Mesendoderm (in vitro differentiated cells): ENCODE data around the gene KPTN.
A peak's percentile ranks its signal among the peaks of the same experiment; 100 is the strongest.

ENCODE experiments used
- DNase-seq: peaks from one replicate; pipeline ENCODE4 v3.0.0; 2013
- H2AK5ac ChIP-seq: 2 replicates; pipeline ENCODE4 v1.6.1; 2013; ENCODE audit warnings: low read length, inconsistent platforms
- H2BK120ac ChIP-seq: 2 replicates; pipeline ENCODE4 v1.6.1; 2013; ENCODE audit warnings: low read depth, mild to moderate bottlenecking, low read length, moderate library complexity, mixed read lengths
- H2BK15ac ChIP-seq: replicated peaks from 2 replicates; pipeline ENCODE4 v1.6.1; 2013; ENCODE audit warnings: low read depth, mild to moderate bottlenecking, moderate library complexity
- H2BK5ac ChIP-seq: 2 replicates; pipeline ENCODE4 v1.6.1; 2013; ENCODE audit warnings: low read length, inconsistent platforms
- H3K18ac ChIP-seq: 2 replicates; pipeline ENCODE4 v1.6.1; 2013; ENCODE audit warnings: mild to moderate bottlenecking, low read length, mixed read lengths
- H3K23ac ChIP-seq: one replicate; pipeline ENCODE4 v1.6.1; 2013; ENCODE audit warnings: low read length
- H3K27ac ChIP-seq: 2 replicates; pipeline ENCODE4 v1.5.1; 2013; ENCODE audit warnings: low read depth, mild to moderate bottlenecking, inconsistent platforms, low read length, moderate library complexity
- H3K27me3 ChIP-seq: 2 replicates; pipeline ENCODE4 v1.6.1; 2013; ENCODE audit warnings: low read length, control low read depth, mild to moderate bottlenecking, inconsistent platforms; ENCODE audit not compliant: insufficient read depth, poor library complexity
- H3K36me3 ChIP-seq: 2 replicates; pipeline ENCODE4 v1.6.1; 2013; ENCODE audit warnings: low read length, inconsistent platforms; ENCODE audit not compliant: control insufficient read depth, insufficient read depth
- H3K4ac ChIP-seq: one replicate; pipeline ENCODE4 v1.6.1; 2013; ENCODE audit warnings: low read depth, mild to moderate bottlenecking, low read length, moderate library complexity
- H3K4me1 ChIP-seq: 2 replicates; pipeline ENCODE4 v1.6.1; 2013; ENCODE audit warnings: low read depth, low read length, inconsistent platforms; ENCODE audit not compliant: control insufficient read depth
- H3K4me2 ChIP-seq: 2 replicates; pipeline ENCODE4 v1.6.1; 2013; ENCODE audit warnings: low read length
- H3K4me3 ChIP-seq: 2 replicates; pipeline ENCODE4 v1.5.1; 2013; ENCODE audit warnings: mild to moderate bottlenecking, low read length
- H3K56ac ChIP-seq: one replicate; pipeline ENCODE4 v1.6.1; 2013; ENCODE audit warnings: low read length
- H3K79me1 ChIP-seq: 2 replicates; pipeline ENCODE4 v1.6.1; 2013; ENCODE audit warnings: low read length, inconsistent platforms
- H3K79me2 ChIP-seq: 2 replicates; pipeline ENCODE4 v1.6.1; 2013; ENCODE audit warnings: mild to moderate bottlenecking, low read length; ENCODE audit not compliant: control insufficient read depth, insufficient read depth
- H3K9ac ChIP-seq: 2 replicates; pipeline ENCODE4 v1.6.1; 2013; ENCODE audit warnings: low read length, inconsistent platforms
- H4K5ac ChIP-seq: one replicate; pipeline ENCODE4 v1.6.1; 2013; ENCODE audit warnings: low read length
- H4K8ac ChIP-seq: one replicate; pipeline ENCODE4 v1.6.1; 2013; ENCODE audit warnings: low read depth, mild to moderate bottlenecking, control low read depth, low read length, moderate library complexity
- WGBS: extraction: QIAGEN DNeasy Blood & Tissue Kit; methylation state at CpG from one replicate; pipeline ENCODE4 v1.1.7; 2013; ENCODE audit warnings: low lambda C conversion rate, missing lambda C conversion rate; ENCODE audit not compliant: insufficient coverage; ENCODE audit errors: extremely low coverage; 5-methylcytosine and 5-hydroxymethylcytosine counted together

Gene KPTN

DNA sequence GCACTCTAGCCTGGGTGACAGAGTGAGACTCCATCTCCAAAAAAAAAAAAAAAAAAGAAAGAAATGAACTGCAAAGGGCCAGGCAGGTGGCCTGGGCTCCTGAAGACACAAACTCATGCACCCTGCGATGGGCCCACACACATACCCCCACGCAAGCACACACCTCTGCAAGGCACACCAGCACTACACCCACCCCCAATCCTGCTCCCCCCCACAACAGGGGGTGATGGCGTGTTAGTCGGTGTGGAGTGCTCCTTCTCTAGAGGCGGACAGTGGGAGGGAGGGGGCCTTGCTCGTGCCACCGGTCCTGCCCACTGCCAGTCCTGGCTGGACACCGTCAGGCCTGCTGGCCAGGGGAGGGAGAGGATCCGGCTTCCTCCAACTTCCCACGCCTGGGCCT lies 10.7 kb downstream of the KPTN start:
- no peaks in the 10 kb centered on the region for H3K79me1 ChIP-seq
- H3K4me3 ChIP-seq, result no peak overlapping the region
- no peak for DNase-seq
- no peak overlapping the region for H3K4me2 ChIP-seq
- H3K36me3 ChIP-seq, result no peaks in the 10 kb centered on the region
- no peak overlapping the region for H3K4ac ChIP-seq
- no peak overlapping the region for H3K23ac ChIP-seq
- no peak overlapping the region for H2BK120ac ChIP-seq
- H3K27me3 ChIP-seq, result no peaks in the 10 kb centered on the region
- no peak overlapping the region for H2BK15ac ChIP-seq
- H3K4me1 ChIP-seq, result no peaks in the 10 kb centered on the region
- H2AK5ac ChIP-seq, result no peak overlapping the region
- WGBS, result no CpG with 5 or more reads among the region's 10 CpGs
- H3K27ac ChIP-seq, result no peak overlapping the region
- H3K9ac ChIP-seq, result no peak overlapping the region
- H4K5ac ChIP-seq, result no peak overlapping the region
- no peak overlapping the region for H2BK5ac ChIP-seq
- no peak overlapping the region for H3K56ac ChIP-seq
- no peak overlapping the region for H4K8ac ChIP-seq
- H3K79me2 ChIP-seq, result no peaks in the 10 kb centered on the region
- no peak overlapping the region for H3K18ac ChIP-seq

DNA sequence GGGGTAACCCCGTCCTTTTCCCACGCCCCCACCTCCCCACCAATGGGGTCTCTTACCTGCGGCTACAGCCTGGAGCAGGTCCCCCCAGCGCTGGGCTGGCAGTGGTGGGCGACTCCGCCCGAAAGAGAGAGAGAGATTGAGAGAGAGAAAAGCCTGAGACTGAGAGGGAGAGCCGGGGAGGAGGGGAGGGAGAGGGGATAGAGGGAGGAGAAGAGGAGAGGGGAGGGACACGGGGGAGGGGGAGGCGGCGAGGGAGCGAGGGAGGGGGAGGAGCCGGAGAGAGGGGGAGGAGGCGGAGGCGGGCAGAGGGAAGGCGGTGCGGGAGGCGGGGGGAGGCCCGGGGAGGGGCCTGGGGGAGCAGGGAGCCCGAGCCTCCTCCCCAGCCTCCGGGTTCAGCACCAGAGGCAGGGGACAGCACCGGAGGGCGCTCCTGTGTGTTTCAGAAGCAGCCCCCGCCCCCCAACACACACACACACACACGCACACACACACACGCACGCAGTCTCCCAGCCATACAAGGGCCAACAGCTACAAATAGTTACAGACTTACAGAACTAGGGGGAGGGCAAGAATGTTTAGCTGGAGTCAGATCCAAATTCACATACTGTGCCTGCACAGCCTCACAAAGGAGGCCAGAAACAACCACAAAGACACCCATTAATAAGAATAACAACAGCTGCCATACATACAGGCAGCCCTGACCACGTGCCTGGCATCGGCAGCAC lies 12.1 kb downstream of the KPTN start, which contains the start of gene SLC8A2:
Gene SLC8A2 (minus strand): TSS at position 161 of the 725 bp plus-strand sequence. CDS start 5,490 bp downstream, outside the sequence.
- Histone ChIP-seq H2BK120ac (no peak within 1 kb of the TSS), H3K27me3 (no peaks in the 10 kb centered on the region), H3K23ac (no peak within 1 kb of the TSS), H3K79me1 (no peaks in the 10 kb centered on the region), H2BK5ac (no peak within 1 kb of the TSS), H3K9ac (peak within 1 kb of the TSS; percentile 10), H3K4ac (no peak within 1 kb of the TSS), H4K8ac (no peak within 1 kb of the TSS), H3K27ac (no peak within 1 kb of the TSS), H3K4me3 (peak within 1 kb of the TSS; percentile 10), H3K36me3 (no peaks in the 10 kb centered on the region), H3K18ac (peak within 1 kb of the TSS; percentile 46), H2AK5ac (no peak within 1 kb of the TSS), H2BK15ac (no peak within 1 kb of the TSS), H3K4me1 (no peaks in the 10 kb centered on the region), H3K4me2 (peak within 1 kb of the TSS; percentile 23), H3K56ac (peak within 1 kb of the TSS; percentile 50), H4K5ac (no peak within 1 kb of the TSS), H3K79me2 (no peaks in the 10 kb centered on the region)
- no CpG with 5 or more reads among the region's 29 CpGs for WGBS
- DNase-seq, result peak; percentile 96

DNA sequence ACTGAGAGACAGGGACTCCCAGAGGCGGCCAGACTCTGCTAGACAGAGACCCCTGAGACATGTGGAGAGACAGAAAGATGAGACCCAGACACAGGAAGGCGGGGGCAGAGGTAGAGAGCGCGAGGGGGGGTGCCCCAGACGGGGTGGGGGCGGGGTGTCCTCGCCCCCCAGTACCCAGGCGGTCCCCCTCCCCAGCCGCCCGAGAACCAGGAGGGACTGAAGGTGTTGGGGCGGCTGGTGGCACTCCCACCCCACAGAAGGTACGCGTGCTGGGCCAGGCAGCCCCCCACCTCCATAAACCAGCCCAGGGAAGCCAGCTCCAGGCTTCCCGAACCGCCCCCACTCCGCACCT lies 12.7 kb downstream of the KPTN start:
- Histone ChIP-seq H3K79me2 (no peaks in the 10 kb centered on the region), H4K5ac (no peak overlapping the region), H2BK15ac (no peak overlapping the region), H3K36me3 (no peaks in the 10 kb centered on the region), H3K27me3 (no peaks in the 10 kb centered on the region), H3K4me1 (no peaks in the 10 kb centered on the region), H3K56ac (peak overlapping the region; percentile 50), H2AK5ac (no peak overlapping the region), H3K4me2 (peak overlapping the region; percentile 23), H3K18ac (peak overlapping the region; percentile 46), H3K79me1 (no peaks in the 10 kb centered on the region), H3K4me3 (peak overlapping the region; percentile 10), H3K27ac (no peak overlapping the region), H4K8ac (no peak overlapping the region), H3K9ac (peak overlapping the region; percentile 10), H2BK120ac (no peak overlapping the region), H2BK5ac (no peak overlapping the region), H3K4ac (no peak overlapping the region), H3K23ac (no peak overlapping the region)
- no CpG with 5 or more reads among the region's 16 CpGs for WGBS
- DNase-seq, result no peak

DNA sequence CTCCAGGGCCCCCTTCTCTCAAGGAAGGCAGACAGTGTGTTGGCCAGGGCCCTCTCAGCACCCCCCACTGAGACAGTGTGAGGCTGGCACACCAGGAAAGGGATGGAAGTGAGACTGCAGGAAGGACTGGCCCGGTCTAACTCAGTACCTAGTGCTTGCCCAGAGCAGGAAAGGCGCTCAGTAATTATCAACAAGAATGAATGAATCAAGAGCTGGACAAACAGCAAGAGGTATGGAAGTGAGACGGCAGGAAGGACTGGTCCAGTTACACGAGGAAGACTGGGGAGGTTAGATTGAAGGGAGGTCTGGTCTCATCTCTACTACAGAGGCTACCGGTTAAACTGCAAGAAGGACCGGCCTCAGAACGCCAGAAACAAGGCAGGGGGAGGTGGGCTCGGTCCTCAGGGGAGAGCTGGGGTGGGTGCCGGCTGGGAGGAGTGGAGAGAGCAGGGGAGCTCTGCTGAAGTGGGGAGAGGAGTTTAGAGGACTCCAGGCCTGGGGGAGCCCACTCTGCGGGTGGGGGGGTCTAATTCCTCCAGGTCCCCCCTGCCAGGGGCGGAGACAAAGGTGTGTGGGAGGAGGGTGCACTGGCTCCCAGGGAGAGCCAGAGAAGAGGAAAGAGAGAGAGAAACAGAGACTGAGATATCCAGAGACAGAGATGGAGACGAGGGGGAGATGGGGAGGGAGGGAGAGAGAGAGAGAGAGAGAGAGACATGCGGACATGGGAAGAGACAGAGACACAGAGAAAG lies 13.4 kb downstream of the KPTN start:
- no peak for DNase-seq
- Histone ChIP-seq H3K79me1 (no peaks in the 10 kb centered on the region), H3K4me2 (peak overlapping the region; percentile 7), H2BK120ac (no peak overlapping the region), H3K23ac (no peak overlapping the region), H2BK15ac (no peak overlapping the region), H3K4me3 (no peak overlapping the region), H3K9ac (no peak overlapping the region), H2AK5ac (no peak overlapping the region), H2BK5ac (no peak overlapping the region), H3K27ac (no peak overlapping the region), H4K8ac (no peak overlapping the region), H4K5ac (no peak overlapping the region), H3K4ac (no peak overlapping the region), H3K36me3 (no peaks in the 10 kb centered on the region), H3K56ac (no peak overlapping the region), H3K18ac (no peak overlapping the region), H3K27me3 (no peaks in the 10 kb centered on the region), H3K4me1 (no peaks in the 10 kb centered on the region), H3K79me2 (no peaks in the 10 kb centered on the region)
- WGBS, result no CpG with 5 or more reads among the region's 13 CpGs

DNA sequence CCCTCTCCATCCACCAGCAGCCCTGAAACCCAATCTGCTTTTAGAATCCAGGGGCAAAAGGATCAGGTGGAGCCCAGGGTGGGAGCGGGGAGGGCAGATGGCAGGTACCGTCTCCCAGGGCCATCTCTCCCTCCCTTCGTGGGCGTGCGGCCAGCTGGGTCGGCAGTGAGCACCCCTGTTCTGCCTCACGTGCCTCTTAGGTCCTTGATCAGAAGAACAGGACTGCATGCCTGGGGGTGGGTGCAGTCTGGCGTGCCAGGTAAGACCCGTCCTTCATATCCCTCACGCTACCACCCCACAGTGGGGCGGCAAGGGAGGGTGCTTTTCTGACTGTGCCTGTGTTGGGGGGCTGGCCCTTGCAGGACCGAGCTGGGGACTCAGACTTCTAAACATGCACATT lies 14.3 kb downstream of the KPTN start:
- Histone ChIP-seq H3K4me1 (peaks cover under 1% of the 10 kb centered on the region), H2AK5ac (no peak overlapping the region), H3K4ac (no peak overlapping the region), H3K27ac (no peak overlapping the region), H4K8ac (no peak overlapping the region), H3K56ac (no peak overlapping the region), H2BK5ac (no peak overlapping the region), H3K27me3 (no peaks in the 10 kb centered on the region), H2BK15ac (no peak overlapping the region), H3K18ac (no peak overlapping the region), H3K36me3 (no peaks in the 10 kb centered on the region), H2BK120ac (no peak overlapping the region), H3K9ac (no peak overlapping the region), H3K79me1 (no peaks in the 10 kb centered on the region), H3K4me3 (no peak overlapping the region), H3K79me2 (no peaks in the 10 kb centered on the region), H4K5ac (no peak overlapping the region), H3K23ac (no peak overlapping the region), H3K4me2 (no peak overlapping the region)
- no CpG with 5 or more reads among the region's 12 CpGs for WGBS
- no peak for DNase-seq
